GM23338 (cell line): ENCODE data around the gene RTN4IP1. TPM values are rescaled to one million over a fixed set of nuclear protein-coding genes. Genes with fewer than 3 reads are reported as not detected.

Source experiments
- ATAC-seq: fragments of 200-7000 bp; cut with Tn5 transposase; 3 replicates; pipeline ENCODE4 v1.9.1; 2020
- DNase-seq: peaks from one replicate; pipeline ENCODE4 v3.0.0-alpha.2; 2015; ENCODE audit warnings: low spot score
- H2AFZ ChIP-seq: fragments of 200-600 bp; sonication (generic); 2 replicates; pipeline ENCODE4 v1.8.0; 2016; ENCODE audit warnings: antibody characterized with exemption, mild to moderate bottlenecking, moderate library complexity
- H3F3A ChIP-seq: fragments of 200-600 bp; sonication (generic); replicated peaks from 2 replicates; pipeline ENCODE4 v1.8.0; 2017; ENCODE audit warnings: antibody characterized with exemption, mixed run types, low read depth
- H3K27ac ChIP-seq: fragments of 200-600 bp; sonication (generic); 2 replicates; pipeline ENCODE4 v1.6.1; 2016; ENCODE audit warnings: low read depth
- H3K27me3 ChIP-seq: fragments of 200-600 bp; sonication (generic); 2 replicates; pipeline ENCODE4 v1.8.0; 2016; ENCODE audit warnings: mild to moderate bottlenecking, mixed run types, moderate library complexity; ENCODE audit not compliant: insufficient read depth
- H3K36me3 ChIP-seq: fragments of 200-600 bp; sonication (generic); 2 replicates; pipeline ENCODE4 v1.8.0; 2016; ENCODE audit warnings: mild to moderate bottlenecking; ENCODE audit not compliant: insufficient read depth
- H3K4me1 ChIP-seq: fragments of 200-600 bp; sonication (generic); 2 replicates; pipeline ENCODE4 v1.8.0; 2016; ENCODE audit warnings: mild to moderate bottlenecking, moderate library complexity; ENCODE audit not compliant: insufficient read depth
- H3K4me2 ChIP-seq: fragments of 200-600 bp; sonication (generic); 2 replicates; pipeline ENCODE4 v1.7.1; 2017; ENCODE audit warnings: mixed run types
- H3K4me3 ChIP-seq: fragments of 200-600 bp; sonication (generic); 2 replicates; pipeline ENCODE4 v1.6.1; 2016; ENCODE audit warnings: mixed run types
- H3K79me2 ChIP-seq: fragments of 200-600 bp; sonication (generic); replicated peaks from 2 replicates; pipeline ENCODE4 v1.8.0; 2017; ENCODE audit warnings: mild to moderate bottlenecking; ENCODE audit not compliant: insufficient read depth
- H3K9me2 ChIP-seq: fragments of 200-600 bp; sonication (generic); 2 replicates; pipeline ENCODE4 v1.8.0; 2017; ENCODE audit not compliant: insufficient read depth
- H4K20me1 ChIP-seq: fragments of 200-600 bp; sonication (generic); replicated peaks from 2 replicates; pipeline ENCODE4 v1.8.0; 2017; ENCODE audit warnings: mild to moderate bottlenecking; ENCODE audit not compliant: insufficient read depth
- H3K27ac Mint-ChIP-seq: 2 replicates; pipeline ENCODE4 v1.8.0; 2020; ENCODE audit warnings: inconsistent platforms, mild to moderate bottlenecking, moderate library complexity, mixed read lengths
- H3K27me3 Mint-ChIP-seq: 3 replicates; pipeline ENCODE4 v1.8.0; 2022; ENCODE audit warnings: low read depth, mild to moderate bottlenecking, moderate library complexity, mixed read lengths, inconsistent platforms; ENCODE audit not compliant: insufficient read depth, poor library complexity
- H3K36me3 Mint-ChIP-seq: 3 replicates; pipeline ENCODE4 v1.8.0; 2021; ENCODE audit warnings: low read depth, mild to moderate bottlenecking, inconsistent platforms, moderate library complexity, mixed read lengths
- H3K4me1 Mint-ChIP-seq: 3 replicates; pipeline ENCODE4 v1.8.0; 2020; ENCODE audit warnings: mild to moderate bottlenecking, inconsistent platforms, mixed read lengths
- H3K4me3 Mint-ChIP-seq: 3 replicates; pipeline ENCODE4 v1.8.0; 2021; ENCODE audit warnings: moderate library complexity, mild to moderate bottlenecking, inconsistent platforms, mixed read lengths
- H3K9me3 Mint-ChIP-seq: 3 replicates; pipeline ENCODE4 v1.8.0; 2020; ENCODE audit warnings: moderate library complexity, mild to moderate bottlenecking, inconsistent platforms, mixed read lengths
- CREB1 ChIP-seq: fragments of 250-450 bp; sonication (Bioruptor Pico); IDR thresholded peaks from 2 replicates; pipeline ENCODE4 v1.5.0; 2020; ENCODE audit warnings: low read depth, mild to moderate bottlenecking, moderate library complexity
- EZH2 ChIP-seq: fragments of 200-600 bp; sonication (generic); IDR thresholded peaks from one replicate; pipeline ENCODE4 v1.8.0; 2017; ENCODE audit warnings: antibody characterized with exemption, mild to moderate bottlenecking, low read depth; ENCODE audit not compliant: unreplicated experiment
- JUNB ChIP-seq: IDR thresholded peaks from one replicate; pipeline ENCODE4 v1.6.1; 2016; ENCODE audit warnings: antibody characterized with exemption; ENCODE audit not compliant: unreplicated experiment
- NANOG ChIP-seq: IDR thresholded peaks from 2 replicates; pipeline ENCODE4 v1.6.1; 2016; ENCODE audit warnings: antibody characterized with exemption, borderline replicate concordance
- POLR2AphosphoS5 ChIP-seq: IDR thresholded peaks from 2 replicates; pipeline ENCODE4 v1.6.1; 2016; ENCODE audit warnings: antibody characterized with exemption, low read depth
- STAT1 ChIP-seq: IDR thresholded peaks from one replicate; pipeline ENCODE4 v1.6.1; 2016; ENCODE audit warnings: antibody characterized with exemption; ENCODE audit not compliant: unreplicated experiment
- ZNF331 ChIP-seq: fragments of 250-450 bp; sonication (Bioruptor Pico); IDR thresholded peaks from 2 replicates; pipeline ENCODE4 v1.5.0; 2020; ENCODE audit warnings: low read depth, mild to moderate bottlenecking, moderate library complexity
- polyA plus RNA-seq: library from polyadenylated mRNA; unstranded; fragments of >200 nt; fragmentation: Nextera tagmentation; extraction: Ambion mirVana; gene quantifications from 2 replicates; pipeline ENCODE4 v1.2.1, GENCODE V29; 2016
- total RNA-seq: library from RNA; depleted of rRNA; stranded (reverse); fragments of >200 nt; shearing (Covaris generic); gene quantifications from 2 replicates; pipeline ENCODE4 v1.2.3, GENCODE V29; 2014
- TF ChIP-seq, protein P1 (sequence below): IDR thresholded peaks from 2 replicates; pipeline ENCODE4 v1.6.1; 2016; ENCODE audit warnings: antibody characterized with exemption
- TF ChIP-seq, protein P2 (sequence below), 2 experiments: fragments of 200-600 bp in 1 of 2; sonication (generic) in 1 of 2; conservative IDR thresholded peaks; 2 replicates each; pipeline versions ENCODE4 v1.5.1 to v1.6.1; 2016 to 2017; ENCODE audit warnings: antibody characterized with exemption in 2 of 2, low read depth in 2 of 2, mild to moderate bottlenecking in 2 of 2, moderate library complexity in 1 of 2
- TF ChIP-seq, protein P3 (sequence below): fragments of 250-450 bp; sonication (Bioruptor Pico); IDR thresholded peaks from 2 replicates; pipeline ENCODE4 v1.5.0; 2020; ENCODE audit warnings: mild to moderate bottlenecking, moderate library complexity

The RTN4IP1 gene
- total and polyA plus RNA-seq, 2 experiments from 2014 or later = 14.5 to 17.5 TPM

DNA sequence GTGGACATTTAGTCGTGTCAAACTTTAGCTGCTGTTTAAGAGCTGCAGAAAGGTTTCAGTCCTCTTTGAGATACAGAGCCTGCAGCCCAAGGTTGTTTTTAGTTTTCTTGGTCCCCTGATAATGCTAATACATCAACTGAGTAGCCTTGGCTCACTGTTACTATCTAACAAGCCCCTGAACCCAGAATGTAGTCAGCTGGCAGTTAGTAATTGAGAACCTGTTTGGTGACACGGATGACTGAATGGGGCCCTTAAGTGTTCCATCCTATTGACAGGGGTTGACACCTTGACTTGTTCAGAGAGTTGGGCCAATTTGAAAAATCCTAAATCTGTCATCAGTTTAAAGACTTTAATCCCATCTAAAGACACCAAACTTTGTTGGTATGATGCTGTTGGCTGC, 2.8 kb downstream of the RTN4IP1 start:
- H3K4me1 ChIP-seq = peaks cover 22% of the 10 kb centered on the region
- peaks cover 9% of the 10 kb centered on the region for H3K36me3 ChIP-seq
- TF ChIP-seq, protein P1, sequence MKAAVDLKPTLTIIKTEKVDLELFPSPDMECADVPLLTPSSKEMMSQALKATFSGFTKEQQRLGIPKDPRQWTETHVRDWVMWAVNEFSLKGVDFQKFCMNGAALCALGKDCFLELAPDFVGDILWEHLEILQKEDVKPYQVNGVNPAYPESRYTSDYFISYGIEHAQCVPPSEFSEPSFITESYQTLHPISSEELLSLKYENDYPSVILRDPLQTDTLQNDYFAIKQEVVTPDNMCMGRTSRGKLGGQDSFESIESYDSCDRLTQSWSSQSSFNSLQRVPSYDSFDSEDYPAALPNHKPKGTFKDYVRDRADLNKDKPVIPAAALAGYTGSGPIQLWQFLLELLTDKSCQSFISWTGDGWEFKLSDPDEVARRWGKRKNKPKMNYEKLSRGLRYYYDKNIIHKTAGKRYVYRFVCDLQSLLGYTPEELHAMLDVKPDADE = no peak
- no peak for TF ChIP-seq STAT1
- Mint-ChIP-seq H3K27me3 (peaks cover 2% of the 10 kb centered on the region), H3K36me3 (peaks cover 28% of the 10 kb centered on the region), H3K4me1 (peaks cover 28% of the 10 kb centered on the region), H3K27ac (no peak overlapping the region), H3K4me3 (no peak overlapping the region), H3K9me3 (peaks cover 23% of the 10 kb centered on the region)
- H4K20me1 ChIP-seq = no peaks in the 10 kb centered on the region
- H2AFZ ChIP-seq = no peak overlapping the region
- H3K27ac ChIP-seq = 0 out of 2 replicates have a peak overlapping the region, but pooled peaks have one; percentile 47
- no peaks in the 10 kb centered on the region; the same call in 1 of the 2 replicates for H3F3A ChIP-seq
- peak overlapping the region; percentile 36; the same call in 1 of the 2 replicates for H3K4me2 ChIP-seq
- H3K79me2 ChIP-seq = peaks cover 30% of the 10 kb centered on the region
- H3K9me2 ChIP-seq = no peaks in the 10 kb centered on the region
- ATAC-seq = no peak
- no peak for DNase-seq
- no peak overlapping the region for H3K4me3 ChIP-seq
- no peaks in the 10 kb centered on the region for H3K27me3 ChIP-seq

DNA sequence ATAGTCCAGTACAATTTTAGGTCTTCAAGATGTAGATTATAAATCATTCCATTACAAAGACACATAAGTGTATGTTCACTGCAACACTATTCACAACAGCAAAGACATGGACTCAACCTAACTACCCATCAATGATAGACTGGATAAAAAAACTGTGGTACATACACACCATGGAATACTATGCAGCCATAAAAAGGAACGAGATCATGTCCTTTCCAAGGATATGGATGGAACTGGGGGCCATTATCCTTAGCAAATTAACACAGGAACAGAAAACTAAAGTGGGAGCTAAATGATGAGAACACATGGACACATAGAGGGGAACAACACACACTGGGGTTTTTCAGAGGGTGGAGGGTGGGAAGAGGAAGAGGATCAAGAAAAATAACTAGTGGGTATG, 6.3 kb downstream of the RTN4IP1 start:
- no peak overlapping the region for H3K4me3 Mint-ChIP-seq
- Histone ChIP-seq H3K79me2 (peaks cover 3% of the 10 kb centered on the region; the same call in 1 of the 2 replicates), H3K9me2 (no peaks in the 10 kb centered on the region), H3K36me3 (peaks cover 9% of the 10 kb centered on the region), H3F3A (no peaks in the 10 kb centered on the region), H3K4me1 (peaks cover 7% of the 10 kb centered on the region), H4K20me1 (no peaks in the 10 kb centered on the region), H3K4me2 (no peak overlapping the region), H2AFZ (no peak overlapping the region), H3K27ac (no peak overlapping the region), H3K4me3 (no peak overlapping the region), H3K27me3 (no peaks in the 10 kb centered on the region)
- H3K36me3 Mint-ChIP-seq = peaks cover 46% of the 10 kb centered on the region
- DNase-seq (no peak), ATAC-seq (no peak)
- H3K27ac Mint-ChIP-seq = no peak overlapping the region
- H3K9me3 Mint-ChIP-seq = peaks cover 23% of the 10 kb centered on the region
- H3K27me3 Mint-ChIP-seq = peaks cover 2% of the 10 kb centered on the region
- peaks cover 41% of the 10 kb centered on the region for H3K4me1 Mint-ChIP-seq
- TF ChIP-seq ZNF331 (CRISPR knock-in tag) (no peak), EZH2 (no peak), NANOG (no peak), CREB1 (CRISPR knock-in tag) (no peak), JUNB (no peak), POLR2AphosphoS5 (no peak), STAT1 (no peak)
- TF ChIP-seq, protein P2, sequence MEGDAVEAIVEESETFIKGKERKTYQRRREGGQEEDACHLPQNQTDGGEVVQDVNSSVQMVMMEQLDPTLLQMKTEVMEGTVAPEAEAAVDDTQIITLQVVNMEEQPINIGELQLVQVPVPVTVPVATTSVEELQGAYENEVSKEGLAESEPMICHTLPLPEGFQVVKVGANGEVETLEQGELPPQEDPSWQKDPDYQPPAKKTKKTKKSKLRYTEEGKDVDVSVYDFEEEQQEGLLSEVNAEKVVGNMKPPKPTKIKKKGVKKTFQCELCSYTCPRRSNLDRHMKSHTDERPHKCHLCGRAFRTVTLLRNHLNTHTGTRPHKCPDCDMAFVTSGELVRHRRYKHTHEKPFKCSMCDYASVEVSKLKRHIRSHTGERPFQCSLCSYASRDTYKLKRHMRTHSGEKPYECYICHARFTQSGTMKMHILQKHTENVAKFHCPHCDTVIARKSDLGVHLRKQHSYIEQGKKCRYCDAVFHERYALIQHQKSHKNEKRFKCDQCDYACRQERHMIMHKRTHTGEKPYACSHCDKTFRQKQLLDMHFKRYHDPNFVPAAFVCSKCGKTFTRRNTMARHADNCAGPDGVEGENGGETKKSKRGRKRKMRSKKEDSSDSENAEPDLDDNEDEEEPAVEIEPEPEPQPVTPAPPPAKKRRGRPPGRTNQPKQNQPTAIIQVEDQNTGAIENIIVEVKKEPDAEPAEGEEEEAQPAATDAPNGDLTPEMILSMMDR (conservative IDR thresholded peaks at IDR 0.05; ENCODE audit: low read depth in 2 of 2) = no peak
- TF ChIP-seq, protein P3, sequence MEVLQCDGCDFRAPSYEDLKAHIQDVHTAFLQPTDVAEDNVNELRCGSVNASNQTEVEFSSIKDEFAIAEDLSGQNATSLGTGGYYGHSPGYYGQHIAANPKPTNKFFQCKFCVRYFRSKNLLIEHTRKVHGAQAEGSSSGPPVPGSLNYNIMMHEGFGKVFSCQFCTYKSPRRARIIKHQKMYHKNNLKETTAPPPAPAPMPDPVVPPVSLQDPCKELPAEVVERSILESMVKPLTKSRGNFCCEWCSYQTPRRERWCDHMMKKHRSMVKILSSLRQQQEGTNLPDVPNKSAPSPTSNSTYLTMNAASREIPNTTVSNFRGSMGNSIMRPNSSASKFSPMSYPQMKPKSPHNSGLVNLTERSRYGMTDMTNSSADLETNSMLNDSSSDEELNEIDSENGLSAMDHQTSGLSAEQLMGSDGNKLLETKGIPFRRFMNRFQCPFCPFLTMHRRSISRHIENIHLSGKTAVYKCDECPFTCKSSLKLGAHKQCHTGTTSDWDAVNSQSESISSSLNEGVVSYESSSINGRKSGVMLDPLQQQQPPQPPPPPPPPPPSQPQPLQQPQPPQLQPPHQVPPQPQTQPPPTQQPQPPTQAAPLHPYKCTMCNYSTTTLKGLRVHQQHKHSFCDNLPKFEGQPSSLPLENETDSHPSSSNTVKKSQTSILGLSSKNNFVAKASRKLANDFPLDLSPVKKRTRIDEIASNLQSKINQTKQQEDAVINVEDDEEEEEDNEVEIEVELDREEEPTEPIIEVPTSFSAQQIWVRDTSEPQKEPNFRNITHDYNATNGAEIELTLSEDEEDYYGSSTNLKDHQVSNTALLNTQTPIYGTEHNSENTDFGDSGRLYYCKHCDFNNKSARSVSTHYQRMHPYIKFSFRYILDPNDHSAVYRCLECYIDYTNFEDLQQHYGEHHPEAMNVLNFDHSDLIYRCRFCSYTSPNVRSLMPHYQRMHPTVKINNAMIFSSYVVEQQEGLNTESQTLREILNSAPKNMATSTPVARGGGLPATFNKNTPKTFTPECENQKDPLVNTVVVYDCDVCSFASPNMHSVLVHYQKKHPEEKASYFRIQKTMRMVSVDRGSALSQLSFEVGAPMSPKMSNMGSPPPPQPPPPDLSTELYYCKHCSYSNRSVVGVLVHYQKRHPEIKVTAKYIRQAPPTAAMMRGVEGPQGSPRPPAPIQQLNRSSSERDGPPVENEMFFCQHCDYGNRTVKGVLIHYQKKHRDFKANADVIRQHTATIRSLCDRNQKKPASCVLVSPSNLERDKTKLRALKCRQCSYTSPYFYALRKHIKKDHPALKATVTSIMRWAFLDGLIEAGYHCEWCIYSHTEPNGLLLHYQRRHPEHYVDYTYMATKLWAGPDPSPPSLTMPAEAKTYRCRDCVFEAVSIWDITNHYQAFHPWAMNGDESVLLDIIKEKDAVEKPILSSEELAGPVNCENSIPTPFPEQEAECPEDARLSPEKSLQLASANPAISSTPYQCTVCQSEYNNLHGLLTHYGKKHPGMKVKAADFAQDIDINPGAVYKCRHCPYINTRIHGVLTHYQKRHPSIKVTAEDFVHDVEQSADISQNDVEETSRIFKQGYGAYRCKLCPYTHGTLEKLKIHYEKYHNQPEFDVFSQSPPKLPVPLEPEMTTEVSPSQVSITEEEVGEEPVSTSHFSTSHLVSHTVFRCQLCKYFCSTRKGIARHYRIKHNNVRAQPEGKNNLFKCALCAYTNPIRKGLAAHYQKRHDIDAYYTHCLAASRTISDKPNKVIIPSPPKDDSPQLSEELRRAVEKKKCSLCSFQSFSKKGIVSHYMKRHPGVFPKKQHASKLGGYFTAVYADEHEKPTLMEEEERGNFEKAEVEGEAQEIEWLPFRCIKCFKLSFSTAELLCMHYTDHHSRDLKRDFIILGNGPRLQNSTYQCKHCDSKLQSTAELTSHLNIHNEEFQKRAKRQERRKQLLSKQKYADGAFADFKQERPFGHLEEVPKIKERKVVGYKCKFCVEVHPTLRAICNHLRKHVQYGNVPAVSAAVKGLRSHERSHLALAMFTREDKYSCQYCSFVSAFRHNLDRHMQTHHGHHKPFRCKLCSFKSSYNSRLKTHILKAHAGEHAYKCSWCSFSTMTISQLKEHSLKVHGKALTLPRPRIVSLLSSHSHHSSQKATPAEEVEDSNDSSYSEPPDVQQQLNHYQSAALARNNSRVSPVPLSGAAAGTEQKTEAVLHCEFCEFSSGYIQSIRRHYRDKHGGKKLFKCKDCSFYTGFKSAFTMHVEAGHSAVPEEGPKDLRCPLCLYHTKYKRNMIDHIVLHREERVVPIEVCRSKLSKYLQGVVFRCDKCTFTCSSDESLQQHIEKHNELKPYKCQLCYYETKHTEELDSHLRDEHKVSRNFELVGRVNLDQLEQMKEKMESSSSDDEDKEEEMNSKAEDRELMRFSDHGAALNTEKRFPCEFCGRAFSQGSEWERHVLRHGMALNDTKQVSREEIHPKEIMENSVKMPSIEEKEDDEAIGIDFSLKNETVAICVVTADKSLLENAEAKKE (CRISPR knock-in tag) = no peak
